DND-41 (cell line): Measurements from ENCODE around the gene SDK2.

Experiments used
- ATAC-seq: fragments of 200-7000 bp; cut with Tn5 transposase; 3 replicates; pipeline ENCODE4 v1.9.1; 2021; ENCODE audit warnings: low read depth; ENCODE audit not compliant: insufficient read depth
- DNase-seq: peaks from one replicate; pipeline ENCODE4 v3.0.0-alpha.2; 2020
- H2AFZ ChIP-seq: 2 replicates; pipeline ENCODE4 v1.6.0; 2012; ENCODE audit warnings: low read depth, low read length
- H3K27ac ChIP-seq: 2 replicates; pipeline ENCODE4 v1.5.1; 2012; ENCODE audit warnings: low read length, inconsistent platforms
- H3K27me3 ChIP-seq: fragments of 200-600 bp; sonication (generic); 2 replicates; pipeline ENCODE4 v1.6.0; 2012; ENCODE audit warnings: low read length, mild to moderate bottlenecking, inconsistent platforms; ENCODE audit not compliant: insufficient read depth, poor library complexity
- H3K36me3 ChIP-seq: 2 replicates; pipeline ENCODE4 v1.5.1; 2012; ENCODE audit warnings: low read length, inconsistent platforms; ENCODE audit not compliant: insufficient read depth
- H3K4me1 ChIP-seq: 2 replicates; pipeline ENCODE4 v1.5.1; 2012; ENCODE audit warnings: mild to moderate bottlenecking, low read length; ENCODE audit not compliant: insufficient read depth
- H3K4me2 ChIP-seq: 2 replicates; pipeline ENCODE4 v1.6.0; 2012; ENCODE audit warnings: mild to moderate bottlenecking, moderate library complexity, low read length, inconsistent platforms; ENCODE audit not compliant: insufficient read depth
- H3K4me3 ChIP-seq, 2 experiments: fragments of 200-600 bp in 1 of 2; shearing (Covaris generic) in 1 of 2; 2 replicates each; pipeline ENCODE4 v1.5.1; 2012 to 2016; ENCODE audit warnings: inconsistent platforms in 2 of 2, low read length in 2 of 2, mild to moderate bottlenecking in 2 of 2, low read depth in 1 of 2, moderate library complexity in 1 of 2
- H3K79me2 ChIP-seq: 2 replicates; pipeline ENCODE4 v1.6.0; 2012; ENCODE audit warnings: low read length, inconsistent platforms; ENCODE audit not compliant: insufficient read depth
- H3K9ac ChIP-seq: 2 replicates; pipeline ENCODE4 v1.6.0; 2012; ENCODE audit warnings: low read depth, mild to moderate bottlenecking, inconsistent platforms, low read length, moderate library complexity
- H3K9me3 ChIP-seq: 2 replicates; pipeline ENCODE4 v1.5.1; 2012; ENCODE audit warnings: low read length, moderate library complexity, mild to moderate bottlenecking, inconsistent platforms; ENCODE audit not compliant: insufficient read depth, severe bottlenecking
- H4K20me1 ChIP-seq: 2 replicates; pipeline ENCODE4 v1.6.0; 2012; ENCODE audit warnings: low read length; ENCODE audit not compliant: insufficient read depth
- CTCF ChIP-seq: IDR thresholded peaks from 2 replicates; pipeline ENCODE4 v1.5.1; 2012; ENCODE audit warnings: borderline replicate concordance, low read length, moderate library complexity, mild to moderate bottlenecking; ENCODE audit not compliant: poor library complexity, severe bottlenecking; ENCODE audit errors: extremely low read depth
- EZH2 ChIP-seq: IDR thresholded peaks from 3 replicates; pipeline ENCODE4 v1.6.1; 2012; ENCODE audit warnings: borderline replicate concordance, low read depth, mild to moderate bottlenecking, moderate library complexity, low read length, inconsistent platforms; ENCODE audit not compliant: severe bottlenecking

The SDK2 gene

GRCh38 chr17:73510981-73511718, 133.1 kb downstream of the SDK2 start:
- TF ChIP-seq EZH2 (no peak), CTCF (no peak)
- H3K4me1 ChIP-seq, result no peaks in the 10 kb centered on the region
- H3K4me2 ChIP-seq, result no peak overlapping the region
- DNase-seq (no peak), ATAC-seq (no peak)
- H4K20me1 ChIP-seq, result no peaks in the 10 kb centered on the region
- H3K79me2 ChIP-seq, result no peaks in the 10 kb centered on the region
- no peak overlapping the region for H3K9ac ChIP-seq
- H3K27me3 ChIP-seq, result no peaks in the 10 kb centered on the region
- no peak overlapping the region for H3K4me3 ChIP-seq
- H3K9me3 ChIP-seq, result no peaks in the 10 kb centered on the region
- no peak overlapping the region for H3K27ac ChIP-seq
- no peaks in the 10 kb centered on the region for H3K36me3 ChIP-seq
- H2AFZ ChIP-seq, result no peak overlapping the region

GRCh38 chr17:73508931-73509605, 135.2 kb downstream of the SDK2 start:
- TF ChIP-seq CTCF (no peak), EZH2 (no peak)
- Histone ChIP-seq H3K27ac (no peak overlapping the region), H2AFZ (no peak overlapping the region), H4K20me1 (no peaks in the 10 kb centered on the region), H3K9me3 (no peaks in the 10 kb centered on the region), H3K4me1 (no peaks in the 10 kb centered on the region), H3K79me2 (no peaks in the 10 kb centered on the region), H3K4me2 (no peak overlapping the region), H3K4me3 (no peak overlapping the region), H3K27me3 (no peaks in the 10 kb centered on the region), H3K36me3 (no peaks in the 10 kb centered on the region), H3K9ac (no peak overlapping the region)
- no peak for DNase-seq
- no peak for ATAC-seq

- Histone ChIP-seq H4K20me1 (no peaks in the 10 kb centered on the region), H3K4me2 (no peak overlapping the region), H3K4me3 (no peak overlapping the region), H2AFZ (no peak overlapping the region), H3K36me3 (no peaks in the 10 kb centered on the region), H3K27ac (no peak overlapping the region), H3K79me2 (no peaks in the 10 kb centered on the region), H3K27me3 (no peaks in the 10 kb centered on the region), H3K4me1 (no peaks in the 10 kb centered on the region), H3K9me3 (no peaks in the 10 kb centered on the region), H3K9ac (no peak overlapping the region)
- no peak for DNase-seq
- no peak for TF ChIP-seq CTCF
- no peak for TF ChIP-seq EZH2
- no peak for ATAC-seq
Measured at GRCh38 chr17:73508057-73508930, 136.0 kb downstream of the SDK2 start.
